NCI-H748 (cell line): Measurements from ENCODE around the gene TMEM101.
"Not testable (repeated sequence)": the region's sequence is repeated elsewhere in the genome, so short reads cannot be mapped to it uniquely, and the experiment has no call there.

Experiments
- DNase-seq: peaks from one replicate; lab custom pipeline; 2025; ENCODE audit not compliant: unreplicated experiment; lab: John Stamatoyannopoulos, UW

Gene TMEM101

DNA sequence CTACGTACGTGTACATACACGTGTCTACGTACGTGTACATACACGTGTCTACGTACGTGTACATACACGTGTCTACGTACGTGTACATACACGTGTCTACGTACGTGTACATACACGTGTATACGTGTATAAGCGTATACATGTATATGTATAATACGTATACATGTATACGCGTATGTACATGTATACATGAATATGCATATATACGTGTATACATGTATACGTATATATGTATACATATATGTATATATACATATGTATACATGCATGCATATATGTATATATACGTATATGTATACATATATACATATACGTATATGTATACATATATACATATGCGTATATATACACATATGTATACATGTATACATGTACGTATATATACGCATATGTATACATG, 38.9 kb downstream of the TMEM101 start:
- no peak for DNase-seq

GRCh38 chr17:43974382-43975266, 40.1 kb downstream of the TMEM101 start:
- DNase-seq, result no peak

GRCh38 chr17:43972444-43973212, 42.1 kb downstream of the TMEM101 start:
- not testable (repeated sequence) for DNase-seq

- DNase-seq, result not testable (repeated sequence)
These were observed 43.3 kb downstream of the TMEM101 start for GRCh38 chr17:43971436-43971835.

GRCh38 chr17:43970366-43970765, 44.4 kb downstream of the TMEM101 start:
- DNase-seq, result no peak

DNA sequence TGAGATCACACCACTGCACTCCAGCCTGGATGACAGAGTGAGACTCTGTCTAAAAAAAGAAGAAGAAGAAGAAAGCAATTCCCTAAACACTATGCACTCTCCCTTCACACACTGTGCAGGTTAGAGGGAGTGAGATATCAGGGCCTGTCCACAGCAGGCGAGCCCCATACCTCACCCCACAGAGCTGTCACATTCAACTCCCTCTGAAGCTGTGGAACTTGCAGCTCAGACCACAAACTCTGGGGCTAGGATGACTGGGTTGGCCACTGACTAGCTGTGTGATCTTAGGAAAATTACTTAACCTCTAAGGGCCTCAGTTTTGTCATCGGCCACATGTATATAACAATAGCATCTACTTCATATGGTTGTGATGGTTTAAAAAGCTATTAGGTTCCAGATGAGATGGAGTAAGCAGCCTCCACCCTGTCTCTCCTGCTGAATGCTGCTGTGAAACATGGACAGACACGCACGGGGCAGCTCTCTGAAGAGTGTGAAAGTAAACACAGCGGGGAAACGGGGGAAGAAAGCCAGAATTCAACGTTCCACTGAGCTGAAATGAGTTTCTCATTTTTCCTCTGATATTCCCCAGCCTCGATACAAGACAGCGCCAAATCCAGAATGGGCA, 47.4 kb downstream of the TMEM101 start:
- no peak for DNase-seq

DNA sequence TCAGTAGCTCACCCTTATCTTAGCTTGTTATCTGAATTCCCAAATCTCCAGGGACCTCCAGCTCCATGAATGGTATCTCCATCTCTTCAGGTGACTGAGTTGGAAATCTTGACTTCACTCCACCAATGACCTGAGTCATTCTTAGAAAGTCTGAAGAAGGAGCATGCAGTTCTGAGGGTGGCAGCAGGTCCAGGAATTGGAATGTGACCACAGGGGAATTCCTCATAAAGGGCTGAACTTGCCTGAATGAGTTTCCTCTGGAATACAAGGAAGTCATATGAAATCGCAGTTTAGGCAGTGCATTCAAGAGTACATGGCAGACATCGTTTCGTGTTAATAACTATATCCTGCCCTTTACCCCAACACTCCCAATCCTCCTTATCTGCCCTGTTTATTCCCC, 48.5 kb downstream of the TMEM101 start:
- DNase-seq, result no peak

GRCh38 chr17:43962479-43962878, 52.3 kb downstream of the TMEM101 start:
- no peak for DNase-seq

GRCh38 chr17:43961954-43962353, 52.8 kb downstream of the TMEM101 start:
- no peak for DNase-seq

DNA sequence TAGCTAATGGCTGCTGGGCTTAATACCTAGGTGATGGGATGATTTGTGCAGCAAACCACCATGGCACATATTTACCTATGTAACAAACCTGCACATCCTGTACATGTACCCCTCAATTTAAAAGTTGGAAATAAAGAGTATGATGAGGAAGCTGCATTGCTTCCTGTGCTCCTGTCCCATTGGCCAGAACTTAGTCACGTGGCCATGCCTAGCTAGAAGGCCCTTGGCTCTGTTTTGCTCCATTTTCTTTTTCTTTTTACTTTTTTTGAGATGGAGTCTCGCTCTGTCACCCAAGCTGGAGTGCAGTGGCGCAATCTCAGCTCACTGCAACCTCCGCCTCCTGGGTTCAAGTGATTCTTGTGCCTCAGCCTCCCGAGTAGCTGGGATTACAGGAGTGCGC, 53.5 kb downstream of the TMEM101 start:
- not testable (repeated sequence) for DNase-seq
